HEK293 (cell line): ENCODE results near the gene PCDHGB2.
A peak's percentile ranks its signal among the peaks of the same experiment; 100 is the strongest.

ENCODE experiments used
- CTCF ChIA-PET: fragments of 350-600 bp; formaldehyde crosslinking; extraction: SDS; loops from one replicate; lab custom pipeline; 2021; ENCODE audit warnings: antibody characterized with exemption; lab: Yijun Ruan, JAX
- POLR2A ChIA-PET: fragments of 300-600 bp; formaldehyde crosslinking; extraction: SDS; loops from one replicate; lab custom pipeline; 2020; ENCODE audit warnings: antibody characterized with exemption, inconsistent platforms; lab: Yijun Ruan, JAX
- H3K27ac ChIP-seq: fragments of 200-500 bp; sonication (Bioruptor generic); 2 replicates; pipeline ENCODE4 v1.5.1; 2014; ENCODE audit warnings: low read depth, low read length, control low read depth, inconsistent platforms; ENCODE audit errors: extremely low read depth
- H3K36me3 ChIP-seq, 2 experiments: fragments of 200-500 bp in 1 of 2; sonication (Bioruptor generic) in 1 of 2; 1 replicate in 1 of 2; 2 replicates in 1 of 2; pipeline ENCODE4 v1.5.1; 2014 to 2017; ENCODE audit warnings: inconsistent platforms in 2 of 2, low read length in 2 of 2; ENCODE audit not compliant: control insufficient read depth in 2 of 2, insufficient read depth in 1 of 2
- H3K4me1 ChIP-seq: fragments of 200-500 bp; sonication (Bioruptor generic); 2 replicates; pipeline ENCODE4 v1.5.1; 2014; ENCODE audit warnings: mild to moderate bottlenecking, low read length, inconsistent platforms; ENCODE audit not compliant: control insufficient read depth, insufficient read depth
- H3K4me3 ChIP-seq: 2 replicates; pipeline ENCODE4 v1.5.1; 2011; ENCODE audit warnings: low read depth, mild to moderate bottlenecking, control low read depth, low read length, moderate library complexity
- H3K9me3 ChIP-seq: fragments of 200-500 bp; sonication (Bioruptor generic); 2 replicates; pipeline ENCODE4 v1.5.1; 2014; ENCODE audit warnings: low read depth, low read length, inconsistent platforms; ENCODE audit not compliant: control insufficient read depth, insufficient read depth
- GLI4 ChIP-seq: fragments of 450-650 bp; formaldehyde crosslinking; IDR thresholded peaks from 2 replicates; pipeline ENCODE4 v1.5.1; 2016; ENCODE audit warnings: missing biosample characterization, missing genetic modification characterization
- GLIS2 ChIP-seq: fragments of 450-650 bp; formaldehyde crosslinking; IDR thresholded peaks from 2 replicates; pipeline ENCODE4 v1.5.1; 2016; ENCODE audit warnings: missing biosample characterization, missing genetic modification characterization
- IKZF3 ChIP-seq: fragments of 450-650 bp; IDR thresholded peaks from 2 replicates; pipeline ENCODE4 v1.5.0; 2018; ENCODE audit warnings: missing biosample characterization, mild to moderate bottlenecking, missing genetic modification characterization, moderate library complexity
- PRDM1 ChIP-seq: fragments of 450-650 bp; formaldehyde crosslinking; IDR thresholded peaks from 2 replicates; pipeline ENCODE4; 2016; ENCODE audit warnings: missing biosample characterization, missing genetic modification characterization
- SALL2 ChIP-seq: fragments of 450-650 bp; formaldehyde crosslinking; IDR thresholded peaks from 2 replicates; pipeline ENCODE4 v1.5.0; 2017; ENCODE audit warnings: missing biosample characterization, mild to moderate bottlenecking, missing genetic modification characterization, borderline replicate concordance
- ZNF121 ChIP-seq: fragments of 450-650 bp; formaldehyde crosslinking; IDR thresholded peaks from 2 replicates; pipeline ENCODE4 v1.5.1; 2016; ENCODE audit warnings: missing biosample characterization, missing genetic modification characterization
- ZNF174 ChIP-seq: fragments of 450-650 bp; formaldehyde crosslinking; IDR thresholded peaks from 2 replicates; pipeline ENCODE4 v1.5.0; 2017; ENCODE audit warnings: missing biosample characterization, mild to moderate bottlenecking, missing genetic modification characterization
- ZNF19 ChIP-seq: fragments of 450-650 bp; formaldehyde crosslinking; IDR thresholded peaks from 2 replicates; pipeline ENCODE4; 2016; ENCODE audit warnings: missing biosample characterization, missing genetic modification characterization, low read depth
- ZNF211 ChIP-seq: fragments of 450-650 bp; formaldehyde crosslinking; IDR thresholded peaks from 2 replicates; pipeline ENCODE4 v1.5.1; 2016; ENCODE audit warnings: low read depth, missing biosample characterization, missing genetic modification characterization
- ZNF341 ChIP-seq: fragments of 450-650 bp; formaldehyde crosslinking; IDR thresholded peaks from 2 replicates; pipeline ENCODE4; 2016; ENCODE audit warnings: low read depth, missing biosample characterization, missing genetic modification characterization
- ZNF473 ChIP-seq: fragments of 450-650 bp; formaldehyde crosslinking; IDR thresholded peaks from 2 replicates; pipeline ENCODE4 v1.5.1; 2017; ENCODE audit warnings: missing biosample characterization, missing genetic modification characterization
- ZNF571 ChIP-seq: fragments of 450-650 bp; formaldehyde crosslinking; IDR thresholded peaks from 2 replicates; pipeline ENCODE4 v1.5.0; 2017; ENCODE audit warnings: missing biosample characterization, missing genetic modification characterization
- ZNF658 ChIP-seq: fragments of 450-650 bp; formaldehyde crosslinking; IDR thresholded peaks from 2 replicates; pipeline ENCODE4; 2016; ENCODE audit warnings: missing biosample characterization, missing genetic modification characterization
- ZSCAN30 ChIP-seq: fragments of 450-650 bp; IDR thresholded peaks from 2 replicates; pipeline ENCODE4 v1.5.1; 2018; ENCODE audit warnings: missing biosample characterization, mild to moderate bottlenecking, missing genetic modification characterization, moderate library complexity
- TF ChIP-seq, protein P1 (sequence below): fragments of 450-650 bp; formaldehyde crosslinking; IDR thresholded peaks from 2 replicates; pipeline ENCODE4 v1.5.1; 2016; ENCODE audit warnings: missing biosample characterization, missing genetic modification characterization
- TF ChIP-seq, protein P2 (sequence below): fragments of 450-650 bp; formaldehyde crosslinking; IDR thresholded peaks from 2 replicates; pipeline ENCODE4 v1.5.1; 2016; ENCODE audit warnings: missing biosample characterization, missing genetic modification characterization
- TF ChIP-seq, protein P3 (sequence below): fragments of 450-650 bp; formaldehyde crosslinking; IDR thresholded peaks from 2 replicates; pipeline ENCODE4 v1.5.1; 2017; ENCODE audit warnings: missing biosample characterization, missing genetic modification characterization

Gene PCDHGB2

DNA sequence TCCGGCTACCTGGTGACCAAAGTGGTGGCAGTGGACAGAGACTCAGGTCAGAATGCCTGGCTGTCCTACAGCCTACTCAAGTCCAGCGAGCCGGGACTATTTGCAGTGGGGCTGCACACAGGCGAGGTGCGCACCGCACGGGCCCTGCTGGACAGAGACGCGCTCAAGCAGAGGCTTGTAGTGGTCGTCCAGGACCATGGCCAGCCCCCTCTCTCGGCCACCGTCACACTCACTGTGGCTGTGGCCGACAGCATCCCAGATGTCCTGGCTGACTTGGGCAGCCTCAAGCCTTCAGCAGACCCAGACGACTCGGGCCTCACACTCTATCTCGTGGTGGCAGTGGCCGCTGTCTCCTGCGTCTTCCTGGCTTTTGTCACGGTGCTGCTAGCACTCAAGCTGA lies 2.8 kb upstream of the PCDHGB2 start:
- Histone ChIP-seq H3K4me3 (no peak overlapping the region), H3K36me3 (no peaks in the 10 kb centered on the region), H3K27ac (no peak overlapping the region), H3K4me1 (no peaks in the 10 kb centered on the region), H3K9me3 (peaks cover 3% of the 10 kb centered on the region; the same call in 1 of the 2 replicates)
- ChIA-PET CTCF (interaction anchor here (0.8 to 2.2 kb wide), 3 partner anchors 15 to 722 kb away, joined by 3 to 5 read pairs (median 4); no protein-coding TSS in a partner anchor), POLR2A (no interaction called here)
- TF ChIP-seq, protein P1, sequence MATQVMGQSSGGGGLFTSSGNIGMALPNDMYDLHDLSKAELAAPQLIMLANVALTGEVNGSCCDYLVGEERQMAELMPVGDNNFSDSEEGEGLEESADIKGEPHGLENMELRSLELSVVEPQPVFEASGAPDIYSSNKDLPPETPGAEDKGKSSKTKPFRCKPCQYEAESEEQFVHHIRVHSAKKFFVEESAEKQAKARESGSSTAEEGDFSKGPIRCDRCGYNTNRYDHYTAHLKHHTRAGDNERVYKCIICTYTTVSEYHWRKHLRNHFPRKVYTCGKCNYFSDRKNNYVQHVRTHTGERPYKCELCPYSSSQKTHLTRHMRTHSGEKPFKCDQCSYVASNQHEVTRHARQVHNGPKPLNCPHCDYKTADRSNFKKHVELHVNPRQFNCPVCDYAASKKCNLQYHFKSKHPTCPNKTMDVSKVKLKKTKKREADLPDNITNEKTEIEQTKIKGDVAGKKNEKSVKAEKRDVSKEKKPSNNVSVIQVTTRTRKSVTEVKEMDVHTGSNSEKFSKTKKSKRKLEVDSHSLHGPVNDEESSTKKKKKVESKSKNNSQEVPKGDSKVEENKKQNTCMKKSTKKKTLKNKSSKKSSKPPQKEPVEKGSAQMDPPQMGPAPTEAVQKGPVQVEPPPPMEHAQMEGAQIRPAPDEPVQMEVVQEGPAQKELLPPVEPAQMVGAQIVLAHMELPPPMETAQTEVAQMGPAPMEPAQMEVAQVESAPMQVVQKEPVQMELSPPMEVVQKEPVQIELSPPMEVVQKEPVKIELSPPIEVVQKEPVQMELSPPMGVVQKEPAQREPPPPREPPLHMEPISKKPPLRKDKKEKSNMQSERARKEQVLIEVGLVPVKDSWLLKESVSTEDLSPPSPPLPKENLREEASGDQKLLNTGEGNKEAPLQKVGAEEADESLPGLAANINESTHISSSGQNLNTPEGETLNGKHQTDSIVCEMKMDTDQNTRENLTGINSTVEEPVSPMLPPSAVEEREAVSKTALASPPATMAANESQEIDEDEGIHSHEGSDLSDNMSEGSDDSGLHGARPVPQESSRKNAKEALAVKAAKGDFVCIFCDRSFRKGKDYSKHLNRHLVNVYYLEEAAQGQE (tag by site-specific recombination), result peak; percentile 90
- TF ChIP-seq ZSCAN30 (tag by site-specific recombination), result no peak

DNA sequence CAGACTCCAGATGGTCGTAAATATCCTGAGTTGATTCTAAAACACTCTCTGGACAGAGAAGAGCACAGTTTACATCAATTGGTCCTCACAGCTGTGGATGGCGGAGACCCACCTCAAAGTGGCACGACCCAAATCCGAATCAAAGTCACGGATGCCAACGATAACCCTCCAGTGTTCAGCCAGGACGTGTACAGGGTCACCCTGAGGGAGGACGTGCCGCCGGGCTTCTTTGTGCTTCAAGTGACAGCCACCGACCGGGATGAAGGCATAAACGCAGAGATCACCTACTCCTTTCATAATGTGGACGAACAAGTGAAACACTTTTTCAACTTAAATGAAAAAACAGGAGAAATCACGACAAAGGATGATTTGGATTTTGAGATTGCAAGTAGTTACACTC lies 891 bp downstream of the PCDHGB2 start:
- ChIA-PET POLR2A (no interaction called here), CTCF (interaction anchor here (0.6 to 1.9 kb wide), 2 partner anchors 31 to 204 kb away, joined by 3 to 9 read pairs; no protein-coding TSS in a partner anchor)
- no peaks in the 10 kb centered on the region for H3K4me1 ChIP-seq
- H3K27ac ChIP-seq, result no peak overlapping the region
- peaks cover 3% of the 10 kb centered on the region; the same call in 1 of the 2 replicates for H3K9me3 ChIP-seq
- no peak for TF ChIP-seq GLIS2 (tag by site-specific recombination)
- no peak for TF ChIP-seq ZNF473 (tag by site-specific recombination)
- TF ChIP-seq, all 188 proteins: peak for 0
- H3K36me3 ChIP-seq, result no peaks in the 10 kb centered on the region
- H3K4me3 ChIP-seq, result no peak overlapping the region

DNA sequence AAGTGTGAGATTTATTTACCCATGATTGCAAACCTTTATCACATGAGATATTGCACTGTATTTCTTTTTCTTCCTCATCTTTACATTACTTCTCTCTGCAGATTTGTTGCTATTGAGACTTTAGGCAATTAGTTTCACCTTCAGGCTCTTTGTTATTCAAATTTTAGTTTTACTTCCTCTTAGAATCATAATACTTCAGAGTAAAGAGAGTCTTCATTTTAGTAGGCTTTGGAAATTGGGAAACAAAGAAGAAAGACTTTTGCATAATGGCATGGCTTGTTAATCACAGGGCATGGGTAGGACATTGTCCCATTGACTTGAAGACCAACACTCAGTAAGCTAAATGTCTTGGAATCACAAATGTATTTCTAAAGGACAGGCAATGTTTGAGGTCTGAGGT lies 2.9 kb downstream of the PCDHGB2 start:
- Histone ChIP-seq H3K36me3 (no peaks in the 10 kb centered on the region), H3K4me3 (no peak overlapping the region), H3K4me1 (no peaks in the 10 kb centered on the region), H3K27ac (no peak overlapping the region)
- TF ChIP-seq ZNF19 (tag by site-specific recombination), result no peak
- no peak for TF ChIP-seq GLI4 (tag by site-specific recombination)
- TF ChIP-seq PRDM1 (tag by site-specific recombination), result no peak
- no peak for TF ChIP-seq ZNF121
- TF ChIP-seq, protein P2, sequence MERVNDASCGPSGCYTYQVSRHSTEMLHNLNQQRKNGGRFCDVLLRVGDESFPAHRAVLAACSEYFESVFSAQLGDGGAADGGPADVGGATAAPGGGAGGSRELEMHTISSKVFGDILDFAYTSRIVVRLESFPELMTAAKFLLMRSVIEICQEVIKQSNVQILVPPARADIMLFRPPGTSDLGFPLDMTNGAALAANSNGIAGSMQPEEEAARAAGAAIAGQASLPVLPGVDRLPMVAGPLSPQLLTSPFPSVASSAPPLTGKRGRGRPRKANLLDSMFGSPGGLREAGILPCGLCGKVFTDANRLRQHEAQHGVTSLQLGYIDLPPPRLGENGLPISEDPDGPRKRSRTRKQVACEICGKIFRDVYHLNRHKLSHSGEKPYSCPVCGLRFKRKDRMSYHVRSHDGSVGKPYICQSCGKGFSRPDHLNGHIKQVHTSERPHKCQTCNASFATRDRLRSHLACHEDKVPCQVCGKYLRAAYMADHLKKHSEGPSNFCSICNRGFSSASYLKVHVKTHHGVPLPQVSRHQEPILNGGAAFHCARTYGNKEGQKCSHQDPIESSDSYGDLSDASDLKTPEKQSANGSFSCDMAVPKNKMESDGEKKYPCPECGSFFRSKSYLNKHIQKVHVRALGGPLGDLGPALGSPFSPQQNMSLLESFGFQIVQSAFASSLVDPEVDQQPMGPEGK (tag by site-specific recombination), result no peak
- no peak for TF ChIP-seq ZNF341
- no peak for TF ChIP-seq ZNF174 (tag by site-specific recombination)
- no peak for TF ChIP-seq ZNF658 (tag by site-specific recombination)
- TF ChIP-seq, protein P3, sequence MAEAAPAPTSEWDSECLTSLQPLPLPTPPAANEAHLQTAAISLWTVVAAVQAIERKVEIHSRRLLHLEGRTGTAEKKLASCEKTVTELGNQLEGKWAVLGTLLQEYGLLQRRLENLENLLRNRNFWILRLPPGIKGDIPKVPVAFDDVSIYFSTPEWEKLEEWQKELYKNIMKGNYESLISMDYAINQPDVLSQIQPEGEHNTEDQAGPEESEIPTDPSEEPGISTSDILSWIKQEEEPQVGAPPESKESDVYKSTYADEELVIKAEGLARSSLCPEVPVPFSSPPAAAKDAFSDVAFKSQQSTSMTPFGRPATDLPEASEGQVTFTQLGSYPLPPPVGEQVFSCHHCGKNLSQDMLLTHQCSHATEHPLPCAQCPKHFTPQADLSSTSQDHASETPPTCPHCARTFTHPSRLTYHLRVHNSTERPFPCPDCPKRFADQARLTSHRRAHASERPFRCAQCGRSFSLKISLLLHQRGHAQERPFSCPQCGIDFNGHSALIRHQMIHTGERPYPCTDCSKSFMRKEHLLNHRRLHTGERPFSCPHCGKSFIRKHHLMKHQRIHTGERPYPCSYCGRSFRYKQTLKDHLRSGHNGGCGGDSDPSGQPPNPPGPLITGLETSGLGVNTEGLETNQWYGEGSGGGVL (tag by site-specific recombination), result no peak
- no peak for TF ChIP-seq ZNF571
- no peak for TF ChIP-seq ZNF211 (tag by site-specific recombination)
- TF ChIP-seq SALL2 (tag by site-specific recombination), result no peak
- no peak for TF ChIP-seq IKZF3 (tag by site-specific recombination)
- TF ChIP-seq, all 188 proteins: peak for 0
- peaks cover 3% of the 10 kb centered on the region; the same call in 1 of the 2 replicates for H3K9me3 ChIP-seq
- CTCF ChIA-PET, result interaction anchor here (0.6 to 2.3 kb wide), 3 partner anchors 176 to 416 kb away, joined by 3 to 7 read pairs (median 3); partner anchors contain the start of gene PCDHB9
- POLR2A ChIA-PET, result no interaction called here
